ENCODE results near the gene PKD2.

- no peak for TF ChIP-seq CTCF (IDR thresholded peaks at IDR 0.05)
- no peak for TF ChIP-seq POLR2A (IDR thresholded peaks at IDR 0.05)
- TF ChIP-seq POLR2AphosphoS5 (IDR thresholded peaks at IDR 0.05), result no peak
Measured at GRCh38 chr4:87965501-87965975, 41.9 kb upstream of the PKD2 start.
